ENCODE data around the gene CEP164.

CEP164 gene

GRCh38 chr11:117374316-117375055 lies 46.8 kb downstream of the CEP164 start:
- Histone ChIP-seq H3K9me3 (ENCODE audit: control insufficient read depth, insufficient read depth, low read depth, low read length) (no peaks in the 10 kb centered on the region), H3K36me3 (ENCODE audit: control insufficient read depth in 2 of 2, insufficient read depth in 1 of 2, low read length in 2 of 2) (peaks cover 0 to 86% of the 10 kb centered on the region in 2 experiments; a peak in 1 of 3 replicates), H3K4me3 (ENCODE audit: low read depth, low read length) (no peak overlapping the region), H3K4me1 (ENCODE audit: control insufficient read depth, insufficient read depth, low read length) (no peaks in the 10 kb centered on the region), H3K27ac (ENCODE audit: extremely low read depth, low read depth, low read length) (no peak overlapping the region)
- ChIA-PET CTCF (interaction anchor here (0.6 to 1.3 kb wide), 3 partner anchors 52 to 355 kb away, joined by 3 to 8 read pairs (median 5); no protein-coding TSS in a partner anchor), POLR2A (no interaction called here)
- TF ChIP-seq ZNF391 (tag by site-specific recombination; IDR thresholded peaks at IDR 0.05; ENCODE audit: borderline replicate concordance, low read depth) = no peak
- TF ChIP-seq ZNF133 (tag by site-specific recombination; IDR thresholded peaks at IDR 0.05) = no peak
- no peak for TF ChIP-seq ZBTB26 (tag by site-specific recombination; optimal IDR thresholded peaks at IDR 0.05)
- no peak for TF ChIP-seq ZFHX2 (tag by site-specific recombination; conservative IDR thresholded peaks at IDR 0.05)
- TF ChIP-seq ZNF629 (tag by site-specific recombination; IDR thresholded peaks at IDR 0.05) = no peak
- TF ChIP-seq ZNF837 (tag by site-specific recombination; IDR thresholded peaks at IDR 0.05) = no peak
- no peak for TF ChIP-seq ZEB2 (tag by site-specific recombination; IDR thresholded peaks at IDR 0.05)
- no peak for TF ChIP-seq KLF10 (tag by site-specific recombination; IDR thresholded peaks at IDR 0.05)

GRCh38 chr11:117375960-117376359 lies 48.3 kb downstream of the CEP164 start:
- Histone ChIP-seq H3K4me3 (ENCODE audit: low read depth, low read length) (no peak overlapping the region), H3K27ac (ENCODE audit: extremely low read depth, low read depth, low read length) (no peak overlapping the region), H3K4me1 (ENCODE audit: control insufficient read depth, insufficient read depth, low read length) (no peaks in the 10 kb centered on the region), H3K9me3 (ENCODE audit: control insufficient read depth, insufficient read depth, low read depth, low read length) (no peaks in the 10 kb centered on the region), H3K36me3 (ENCODE audit: control insufficient read depth in 2 of 2, insufficient read depth in 1 of 2, low read length in 2 of 2) (peaks cover 0 to 87% of the 10 kb centered on the region in 2 experiments; a peak in 1 of 3 replicates)
- TF ChIP-seq, protein P1, sequence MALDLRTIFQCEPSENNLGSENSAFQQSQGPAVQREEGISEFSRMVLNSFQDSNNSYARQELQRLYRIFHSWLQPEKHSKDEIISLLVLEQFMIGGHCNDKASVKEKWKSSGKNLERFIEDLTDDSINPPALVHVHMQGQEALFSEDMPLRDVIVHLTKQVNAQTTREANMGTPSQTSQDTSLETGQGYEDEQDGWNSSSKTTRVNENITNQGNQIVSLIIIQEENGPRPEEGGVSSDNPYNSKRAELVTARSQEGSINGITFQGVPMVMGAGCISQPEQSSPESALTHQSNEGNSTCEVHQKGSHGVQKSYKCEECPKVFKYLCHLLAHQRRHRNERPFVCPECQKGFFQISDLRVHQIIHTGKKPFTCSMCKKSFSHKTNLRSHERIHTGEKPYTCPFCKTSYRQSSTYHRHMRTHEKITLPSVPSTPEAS (tag by site-specific recombination; IDR thresholded peaks at IDR 0.05) = no peak
- TF ChIP-seq KLF8 (tag by site-specific recombination; IDR thresholded peaks at IDR 0.05) = no peak
- TF ChIP-seq ZNF791 (tag by site-specific recombination; IDR thresholded peaks at IDR 0.05) = no peak
- no peak for TF ChIP-seq PBX3 (CRISPR knock-in tag; IDR thresholded peaks at IDR 0.05)
- CTCF ChIA-PET = interaction anchor here (0.7 to 1.3 kb wide), 3 partner anchors 9 to 50 kb away, joined by 3 read pairs; no protein-coding TSS in a partner anchor
- POLR2A ChIA-PET = no interaction called here

GRCh38 chr11:117376517-117376916 lies 48.9 kb downstream of the CEP164 start:
- Histone ChIP-seq H3K27ac (ENCODE audit: extremely low read depth, low read depth, low read length) (no peak overlapping the region), H3K4me3 (ENCODE audit: low read depth, low read length) (no peak overlapping the region), H3K4me1 (ENCODE audit: control insufficient read depth, insufficient read depth, low read length) (no peaks in the 10 kb centered on the region), H3K9me3 (ENCODE audit: control insufficient read depth, insufficient read depth, low read depth, low read length) (no peaks in the 10 kb centered on the region), H3K36me3 (ENCODE audit: control insufficient read depth in 2 of 2, insufficient read depth in 1 of 2, low read length in 2 of 2) (peaks cover 0 to 87% of the 10 kb centered on the region in 2 experiments; a peak in 1 of 3 replicates)
- ChIA-PET POLR2A (no interaction called here), CTCF (interaction anchor here (0.6 kb wide), 2 partner anchors 48 to 129 kb away, joined by 3 read pairs; no protein-coding TSS in a partner anchor)
- TF ChIP-seq ZNF416 (tag by site-specific recombination; IDR thresholded peaks at IDR 0.05) (no peak), ZNF121 (tag by site-specific recombination; IDR thresholded peaks at IDR 0.05) (no peak), ZNF155 (tag by site-specific recombination; IDR thresholded peaks at IDR 0.05) (no peak), ZNF830 (tag by site-specific recombination; IDR thresholded peaks at IDR 0.05; ENCODE audit: low read depth) (no peak), ZNF146 (tag by site-specific recombination; IDR thresholded peaks at IDR 0.05) (no peak), ZNF391 (tag by site-specific recombination; IDR thresholded peaks at IDR 0.05; ENCODE audit: borderline replicate concordance, low read depth) (no peak), SP7 (tag by site-specific recombination; IDR thresholded peaks at IDR 0.05) (no peak), GLIS2 (tag by site-specific recombination; IDR thresholded peaks at IDR 0.05) (no peak)
- TF ChIP-seq, protein P2, sequence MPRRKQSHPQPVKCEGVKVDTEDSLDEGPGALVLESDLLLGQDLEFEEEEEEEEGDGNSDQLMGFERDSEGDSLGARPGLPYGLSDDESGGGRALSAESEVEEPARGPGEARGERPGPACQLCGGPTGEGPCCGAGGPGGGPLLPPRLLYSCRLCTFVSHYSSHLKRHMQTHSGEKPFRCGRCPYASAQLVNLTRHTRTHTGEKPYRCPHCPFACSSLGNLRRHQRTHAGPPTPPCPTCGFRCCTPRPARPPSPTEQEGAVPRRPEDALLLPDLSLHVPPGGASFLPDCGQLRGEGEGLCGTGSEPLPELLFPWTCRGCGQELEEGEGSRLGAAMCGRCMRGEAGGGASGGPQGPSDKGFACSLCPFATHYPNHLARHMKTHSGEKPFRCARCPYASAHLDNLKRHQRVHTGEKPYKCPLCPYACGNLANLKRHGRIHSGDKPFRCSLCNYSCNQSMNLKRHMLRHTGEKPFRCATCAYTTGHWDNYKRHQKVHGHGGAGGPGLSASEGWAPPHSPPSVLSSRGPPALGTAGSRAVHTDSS (tag by site-specific recombination; IDR thresholded peaks at IDR 0.05) = no peak
- TF ChIP-seq, protein P3, sequence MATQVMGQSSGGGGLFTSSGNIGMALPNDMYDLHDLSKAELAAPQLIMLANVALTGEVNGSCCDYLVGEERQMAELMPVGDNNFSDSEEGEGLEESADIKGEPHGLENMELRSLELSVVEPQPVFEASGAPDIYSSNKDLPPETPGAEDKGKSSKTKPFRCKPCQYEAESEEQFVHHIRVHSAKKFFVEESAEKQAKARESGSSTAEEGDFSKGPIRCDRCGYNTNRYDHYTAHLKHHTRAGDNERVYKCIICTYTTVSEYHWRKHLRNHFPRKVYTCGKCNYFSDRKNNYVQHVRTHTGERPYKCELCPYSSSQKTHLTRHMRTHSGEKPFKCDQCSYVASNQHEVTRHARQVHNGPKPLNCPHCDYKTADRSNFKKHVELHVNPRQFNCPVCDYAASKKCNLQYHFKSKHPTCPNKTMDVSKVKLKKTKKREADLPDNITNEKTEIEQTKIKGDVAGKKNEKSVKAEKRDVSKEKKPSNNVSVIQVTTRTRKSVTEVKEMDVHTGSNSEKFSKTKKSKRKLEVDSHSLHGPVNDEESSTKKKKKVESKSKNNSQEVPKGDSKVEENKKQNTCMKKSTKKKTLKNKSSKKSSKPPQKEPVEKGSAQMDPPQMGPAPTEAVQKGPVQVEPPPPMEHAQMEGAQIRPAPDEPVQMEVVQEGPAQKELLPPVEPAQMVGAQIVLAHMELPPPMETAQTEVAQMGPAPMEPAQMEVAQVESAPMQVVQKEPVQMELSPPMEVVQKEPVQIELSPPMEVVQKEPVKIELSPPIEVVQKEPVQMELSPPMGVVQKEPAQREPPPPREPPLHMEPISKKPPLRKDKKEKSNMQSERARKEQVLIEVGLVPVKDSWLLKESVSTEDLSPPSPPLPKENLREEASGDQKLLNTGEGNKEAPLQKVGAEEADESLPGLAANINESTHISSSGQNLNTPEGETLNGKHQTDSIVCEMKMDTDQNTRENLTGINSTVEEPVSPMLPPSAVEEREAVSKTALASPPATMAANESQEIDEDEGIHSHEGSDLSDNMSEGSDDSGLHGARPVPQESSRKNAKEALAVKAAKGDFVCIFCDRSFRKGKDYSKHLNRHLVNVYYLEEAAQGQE (tag by site-specific recombination; IDR thresholded peaks at IDR 0.05) = no peak
- TF ChIP-seq, protein P4, sequence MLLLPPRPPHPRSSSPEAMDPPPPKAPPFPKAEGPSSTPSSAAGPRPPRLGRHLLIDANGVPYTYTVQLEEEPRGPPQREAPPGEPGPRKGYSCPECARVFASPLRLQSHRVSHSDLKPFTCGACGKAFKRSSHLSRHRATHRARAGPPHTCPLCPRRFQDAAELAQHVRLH (tag by site-specific recombination; IDR thresholded peaks at IDR 0.05) = no peak

Measured in HEK293 (cell line).